Measurements from ENCODE around the gene ZNRF3. TPM values are rescaled to one million over a fixed set of nuclear protein-coding genes. Genes with fewer than 3 reads are reported as not detected.

ZNRF3 gene
- total RNA-seq, 1 donor from 2014 or later: 6.4 TPM

DNA sequence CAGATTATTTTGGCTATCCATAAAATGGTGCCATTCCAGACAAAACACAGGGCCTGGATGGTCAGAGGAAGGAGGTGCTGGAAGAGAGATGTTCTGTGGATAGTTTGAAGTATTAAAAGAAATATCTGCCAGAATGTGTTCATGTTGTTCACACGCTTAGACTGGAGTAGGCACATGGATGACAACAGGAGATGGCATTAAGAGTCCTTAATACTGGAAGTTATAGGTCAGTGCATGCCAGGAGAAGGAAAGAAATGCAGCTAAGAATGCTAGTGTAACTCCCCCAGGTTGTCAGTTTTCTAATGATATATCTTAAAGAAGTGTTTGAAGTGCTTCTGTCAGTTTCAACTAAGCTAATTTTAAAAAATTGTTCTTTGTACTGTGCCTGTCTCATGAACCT, 209.7 kb downstream of the ZNRF3 start:
- no peak for ATAC-seq

DNA sequence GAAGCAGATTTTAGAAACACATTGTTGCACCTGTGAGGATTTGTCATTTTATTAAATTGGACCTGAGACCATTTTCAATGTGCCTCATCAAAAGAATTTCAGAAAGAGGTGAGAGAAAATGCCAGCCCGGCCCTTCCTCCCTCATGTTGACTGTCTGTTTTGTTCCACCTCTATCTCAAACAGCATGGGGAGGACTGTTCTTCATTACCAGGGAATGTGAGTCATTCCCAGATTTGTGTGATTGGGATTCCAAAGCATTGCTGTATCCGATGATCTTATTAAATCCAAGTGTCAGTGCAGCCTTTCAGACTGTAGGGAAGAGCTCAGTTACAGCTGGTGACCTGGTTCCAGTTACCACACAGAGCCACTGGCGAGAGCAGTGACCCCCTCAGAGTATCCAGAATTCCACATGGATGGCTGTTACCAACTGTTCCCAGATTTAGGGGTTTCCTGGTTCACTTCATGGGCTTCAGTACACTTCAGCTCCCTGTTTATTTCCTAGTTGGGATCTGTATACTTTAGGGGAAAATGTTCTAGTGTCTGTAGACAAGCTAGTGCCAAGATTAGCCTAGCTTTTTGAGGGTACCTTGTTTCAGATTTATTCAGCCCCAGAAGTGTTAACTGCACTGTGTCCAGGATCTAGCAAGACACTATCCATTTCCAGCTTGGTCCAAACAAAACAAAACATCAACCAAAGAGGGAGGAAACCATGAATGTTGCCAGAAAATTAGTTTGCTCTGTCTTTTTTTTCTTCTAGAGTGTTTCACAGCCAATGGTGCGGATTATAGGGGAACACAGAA, 210.3 kb downstream of the ZNRF3 start:
- ATAC-seq: no peak

DNA sequence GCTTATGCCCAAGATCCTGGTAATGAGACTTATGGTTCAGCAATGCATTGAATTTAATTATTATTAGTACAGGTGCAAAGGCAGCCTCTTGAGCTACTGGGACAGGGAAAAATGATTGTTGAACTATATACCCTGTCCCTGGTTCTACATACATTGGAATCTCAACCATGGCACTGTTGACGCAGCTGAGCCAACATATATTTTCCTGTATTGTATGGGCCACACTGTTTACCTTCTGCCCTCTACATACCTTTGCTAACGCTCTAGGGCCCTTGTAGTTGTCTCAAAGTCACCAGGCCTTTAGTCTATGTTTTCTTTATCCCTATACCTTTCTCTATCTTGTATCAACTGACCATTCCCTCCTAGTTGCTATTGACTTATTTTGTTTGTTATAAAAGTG, 212.1 kb downstream of the ZNRF3 start:
- ATAC-seq: no peak

GRCh38 chr22:29096736-29097669, 213.6 kb downstream of the ZNRF3 start:
- ATAC-seq: no peak

DNA sequence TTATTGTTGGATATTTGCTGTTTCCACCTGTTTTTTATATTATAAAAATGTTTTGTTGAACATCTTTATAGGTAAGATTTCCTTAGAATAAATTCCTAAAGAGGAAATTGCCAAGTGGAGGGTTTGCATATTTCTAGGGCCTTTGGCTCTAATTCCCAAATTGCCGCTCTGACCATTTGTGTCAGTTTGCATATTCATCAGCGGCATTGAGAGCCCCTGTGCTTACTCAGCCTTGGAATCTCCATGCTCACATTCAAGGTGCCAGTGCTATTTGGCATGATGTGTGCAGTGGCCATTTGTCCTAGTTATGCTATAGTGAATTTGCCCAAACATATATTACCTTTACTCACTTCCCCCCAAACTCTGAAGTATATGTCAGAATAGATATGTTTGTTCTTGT, 214.9 kb downstream of the ZNRF3 start:
- ATAC-seq: no peak

DNA sequence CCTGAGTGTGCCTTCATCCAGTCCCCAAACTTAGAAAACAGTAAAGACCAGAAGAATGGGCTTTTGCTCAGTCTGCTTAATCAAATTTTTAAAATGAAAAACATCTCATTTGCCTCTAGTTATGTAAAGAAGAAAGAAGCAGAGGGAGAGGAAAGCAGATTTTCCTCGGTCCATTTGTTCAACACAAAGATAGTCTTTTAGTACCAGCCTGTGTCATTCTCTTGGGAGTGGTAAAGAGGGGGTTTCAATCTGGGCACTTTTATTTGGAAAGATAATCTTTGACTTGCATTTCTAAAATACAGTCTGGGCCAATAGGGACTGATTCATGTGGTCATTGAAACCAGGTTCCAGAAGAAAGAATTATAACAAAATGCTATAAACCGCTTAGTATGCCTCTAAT, 218.9 kb downstream of the ZNRF3 start:
- no peak for ATAC-seq

DNA sequence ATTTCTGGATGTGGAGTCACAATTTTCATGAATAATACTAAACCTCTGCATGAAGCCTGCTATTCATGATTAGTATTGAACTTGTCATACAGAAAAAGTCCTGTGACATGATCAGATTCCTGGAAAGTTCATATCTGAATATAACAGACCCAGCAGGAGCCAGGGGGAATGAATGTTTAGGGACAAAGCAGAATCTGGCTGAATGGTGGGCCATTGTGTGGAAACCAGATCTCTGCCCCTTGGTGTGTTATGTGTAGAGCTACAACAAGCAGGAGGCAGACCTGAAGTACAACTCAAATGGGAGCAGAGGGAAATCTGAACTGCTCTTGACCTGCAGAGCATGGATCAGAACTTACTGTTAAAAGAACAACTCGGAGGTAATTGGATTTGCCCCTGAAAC, 219.7 kb downstream of the ZNRF3 start:
- ATAC-seq: no peak

GRCh38 chr22:29105468-29105867, 222.1 kb downstream of the ZNRF3 start:
- no peak for ATAC-seq

DNA sequence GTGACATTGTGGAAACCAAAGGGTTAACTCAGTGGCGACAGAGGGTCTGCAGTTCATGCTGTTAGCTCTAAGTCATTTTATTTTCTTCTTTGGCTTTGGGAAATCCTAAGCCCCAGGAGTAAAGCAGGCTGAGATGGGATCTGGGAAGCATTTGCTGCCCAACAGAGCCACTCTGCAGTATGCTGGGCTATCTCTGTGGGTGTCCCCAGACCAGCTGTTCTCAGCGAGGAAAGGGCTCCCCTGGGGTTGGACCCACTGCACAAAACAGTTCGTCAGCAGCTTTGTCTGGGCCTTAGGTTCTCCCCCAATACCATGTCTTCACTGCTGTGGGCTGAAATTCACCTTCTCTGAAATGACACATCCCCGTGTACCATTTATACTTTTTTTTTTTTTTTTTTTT, 223.5 kb downstream of the ZNRF3 start:
- no peak for ATAC-seq

Other genes with a start within 250 kb of the ZNRF3 start
- gene TTC28, start 203.7 kb upstream of the ZNRF3 start, total RNA-seq: 5.5 TPM
- gene CHEK2, start 141.8 kb upstream of the ZNRF3 start, total RNA-seq: 14.9 TPM
- 10.9 TPM for gene HSCB, start 141.5 kb upstream of the ZNRF3 start, total RNA-seq
- 8.5 TPM for gene CCDC117, start 110.9 kb upstream of the ZNRF3 start, total RNA-seq
- 107 TPM for gene XBP1, start 83.0 kb upstream of the ZNRF3 start, total RNA-seq
- gene C22orf31, start 178.3 kb downstream of the ZNRF3 start, total RNA-seq: not detected
- 72.9 TPM for gene KREMEN1, start 189.5 kb downstream of the ZNRF3 start, total RNA-seq

Data from esophagus mucosa (tissue), 1 donor.